ENCODE results near the gene SLCO4A1. TPM values are rescaled to one million over a fixed set of nuclear protein-coding genes. Genes with fewer than 3 reads are reported as not detected.

The SLCO4A1 gene
- total and polyA plus RNA-seq, 4 donors: 4.7 to 152 (median 42.5) TPM

- H3K9ac ChIP-seq (ENCODE audit: insufficient read depth in 1 of 2, low read length in 2 of 2): no peak overlapping the region
- DNase-seq (no peak), ATAC-seq (ENCODE audit: insufficient read depth, low FRiP score) (no peak)
- H3K4me3 ChIP-seq: no peak overlapping the region
- peaks cover 0 to 6% (median 0%) of the 10 kb centered on the region in 5 donors for H3K4me1 ChIP-seq (ENCODE audit: control insufficient read depth in 5 of 5, insufficient read depth in 5 of 5, low read length in 5 of 5)
- no peaks in the 10 kb centered on the region for H3K9me3 ChIP-seq (ENCODE audit: control insufficient read depth in 4 of 4, insufficient read depth in 3 of 4, low read length in 3 of 4)
- no peak overlapping the region for H3K27ac ChIP-seq (ENCODE audit: low read depth in 1 of 2, low read length in 1 of 2)
- 80 to 85% methylated on average over 12 of the region's 12 CpGs for WGBS, 2 donors
- peaks cover 13 to 38% (median 30%) of the 10 kb centered on the region in 3 donors for H3K27me3 ChIP-seq (ENCODE audit: control insufficient read depth in 3 of 3, insufficient read depth in 3 of 3, low read length in 2 of 3)
- H3K36me3 ChIP-seq (ENCODE audit: control insufficient read depth in 4 of 4, insufficient read depth in 4 of 4, low read length in 4 of 4): no peaks in the 10 kb centered on the region
- no peak for TF ChIP-seq CTCF (IDR thresholded peaks at IDR 0.05; ENCODE audit: control extremely low read depth, extremely low read depth)
Observed at GRCh38 chr20:62706344-62706743, 64.0 kb downstream of the SLCO4A1 start.

- Histone ChIP-seq H3K4me3 (no peak overlapping the region), H3K9ac (ENCODE audit: insufficient read depth in 1 of 2, low read length in 2 of 2) (no peak overlapping the region), H3K36me3 (ENCODE audit: control insufficient read depth in 4 of 4, insufficient read depth in 4 of 4, low read length in 4 of 4) (no peaks in the 10 kb centered on the region), H3K9me3 (ENCODE audit: control insufficient read depth in 4 of 4, insufficient read depth in 3 of 4, low read length in 3 of 4) (no peaks in the 10 kb centered on the region), H3K27ac (ENCODE audit: low read depth in 1 of 2, low read length in 1 of 2) (no peak overlapping the region), H3K4me1 (ENCODE audit: control insufficient read depth in 5 of 5, insufficient read depth in 5 of 5, low read length in 5 of 5) (peaks cover 0 to 6% (median 0%) of the 10 kb centered on the region in 5 donors), H3K27me3 (ENCODE audit: control insufficient read depth in 3 of 3, insufficient read depth in 3 of 3, low read length in 2 of 3) (peaks cover 13 to 38% (median 30%) of the 10 kb centered on the region in 3 donors)
- DNase-seq (no peak), ATAC-seq (ENCODE audit: insufficient read depth, low FRiP score) (no peak)
- WGBS, 2 donors: 81 to 86% methylated on average over 12 of the region's 12 CpGs
- no peak for TF ChIP-seq CTCF (IDR thresholded peaks at IDR 0.05; ENCODE audit: control extremely low read depth, extremely low read depth)
Observed at GRCh38 chr20:62706857-62707256, 64.6 kb downstream of the SLCO4A1 start.

- WGBS, 2 donors: 55 to 56% methylated on average over 15 to 16 of the region's 16 CpGs
- Histone ChIP-seq H3K36me3 (ENCODE audit: control insufficient read depth in 4 of 4, insufficient read depth in 4 of 4, low read length in 4 of 4) (no peaks in the 10 kb centered on the region), H3K27ac (ENCODE audit: low read depth in 1 of 2, low read length in 1 of 2) (no peak overlapping the region), H3K9me3 (ENCODE audit: control insufficient read depth in 4 of 4, insufficient read depth in 3 of 4, low read length in 3 of 4) (no peaks in the 10 kb centered on the region), H3K4me1 (ENCODE audit: control insufficient read depth in 5 of 5, insufficient read depth in 5 of 5, low read length in 5 of 5) (peaks cover 0 to 6% (median 0%) of the 10 kb centered on the region in 5 donors), H3K4me3 (no peak overlapping the region), H3K9ac (ENCODE audit: insufficient read depth in 1 of 2, low read length in 2 of 2) (no peak overlapping the region), H3K27me3 (ENCODE audit: control insufficient read depth in 3 of 3, insufficient read depth in 3 of 3, low read length in 2 of 3) (peaks cover 13 to 38% (median 30%) of the 10 kb centered on the region in 3 donors)
- TF ChIP-seq CTCF (IDR thresholded peaks at IDR 0.05; ENCODE audit: control extremely low read depth, extremely low read depth): no peak
- no peak for ATAC-seq (ENCODE audit: insufficient read depth, low FRiP score)
- no peak for DNase-seq
Observed at GRCh38 chr20:62707276-62707920, 65.1 kb downstream of the SLCO4A1 start.
